ENCODE results near the gene C14orf132. TPM values are rescaled to one million over a fixed set of nuclear protein-coding genes. Genes with fewer than 3 reads are reported as not detected.

C14orf132 gene
- polyA plus RNA-seq, 1 donor (not counting 4 experiments of a cell fraction or from before 2014, with no cell fraction given) = 1.3 TPM

- H3K9me1 ChIP-seq (ENCODE audit: control insufficient read depth, extremely low read depth, insufficient read depth, low read length) = no peaks in the 10 kb centered on the region
- peak; percentile 64 for FAIRE-seq
- H3K9me3 ChIP-seq (ENCODE audit: control insufficient read depth, low read depth, low read length) = no peaks in the 10 kb centered on the region
- H3K4me3 ChIP-seq (ENCODE audit: control insufficient read depth in 2 of 3, extremely low read depth in 1 of 3, insufficient read depth in 2 of 3, low read depth in 1 of 3, low read length in 3 of 3) = no peak overlapping the region
- TF ChIP-seq EZH2 (IDR thresholded peaks at IDR 0.05; ENCODE audit: low read length) (no peak), CTCF (optimal IDR thresholded peaks at IDR 0.05 in 1 of 3, IDR thresholded peaks at IDR 0.05 in 1 of 3, conservative IDR thresholded peaks at IDR 0.05 in 1 of 3; ENCODE audit: extremely low read depth in 1 of 3, insufficient read depth in 2 of 3, low read length in 3 of 3) (no peak)
- peaks cover 10% of the 10 kb centered on the region for H3K4me1 ChIP-seq (ENCODE audit: control insufficient read depth, extremely low read depth, insufficient read depth, low read length)
- H3K79me2 ChIP-seq (ENCODE audit: control insufficient read depth, insufficient read depth, low read length) = no peaks in the 10 kb centered on the region
- H3K27me3 ChIP-seq (ENCODE audit: control insufficient read depth, extremely low read depth, insufficient read depth, low read length) = peaks cover 16% of the 10 kb centered on the region
- no peak overlapping the region for H3K27ac ChIP-seq (ENCODE audit: control insufficient read depth, insufficient read depth, low read length)
- no peak overlapping the region for H3K4me2 ChIP-seq (ENCODE audit: control insufficient read depth, extremely low read depth, insufficient read depth, low read depth, low read length)
- no peaks in the 10 kb centered on the region for H4K20me1 ChIP-seq (ENCODE audit: control insufficient read depth, extremely low read depth, insufficient read depth, low read length)
- no peaks in the 10 kb centered on the region for H3K36me3 ChIP-seq (ENCODE audit: control insufficient read depth in 2 of 2, extremely low read depth in 1 of 2, insufficient read depth in 2 of 2, low read length in 2 of 2)
- dilution Hi-C loops (cut with MboI; ENCODE audit: extremely low pct_ligation_motif_present, low sequenced_read_pairs) = no loop called here
- H3K9ac ChIP-seq (ENCODE audit: control insufficient read depth, extremely low read depth, insufficient read depth, low read length) = no peak overlapping the region
- no peak overlapping the region for H2AFZ ChIP-seq (ENCODE audit: control insufficient read depth, low read length)
- DNase-seq (ENCODE audit: low read depth, low spot score) = no peak
Measured at GRCh38 chr14:96086032-96086431, 46.9 kb downstream of the C14orf132 start.

- no peak overlapping the region for H3K4me2 ChIP-seq (ENCODE audit: control insufficient read depth, extremely low read depth, insufficient read depth, low read depth, low read length)
- H4K20me1 ChIP-seq (ENCODE audit: control insufficient read depth, extremely low read depth, insufficient read depth, low read length) = no peaks in the 10 kb centered on the region
- H3K27ac ChIP-seq (ENCODE audit: control insufficient read depth, insufficient read depth, low read length) = no peak overlapping the region
- TF ChIP-seq EZH2 (IDR thresholded peaks at IDR 0.05; ENCODE audit: low read length) (no peak), CTCF (optimal IDR thresholded peaks at IDR 0.05 in 1 of 3, IDR thresholded peaks at IDR 0.05 in 1 of 3, conservative IDR thresholded peaks at IDR 0.05 in 1 of 3; ENCODE audit: extremely low read depth in 1 of 3, insufficient read depth in 2 of 3, low read length in 3 of 3) (peak in 1 of 3 experiments; percentile 17)
- H3K27me3 ChIP-seq (ENCODE audit: control insufficient read depth, extremely low read depth, insufficient read depth, low read length) = peaks cover 20% of the 10 kb centered on the region
- H3K79me2 ChIP-seq (ENCODE audit: control insufficient read depth, insufficient read depth, low read length) = no peaks in the 10 kb centered on the region
- dilution Hi-C loops (cut with MboI; ENCODE audit: extremely low pct_ligation_motif_present, low sequenced_read_pairs) = no loop called here
- no peak overlapping the region for H3K9ac ChIP-seq (ENCODE audit: control insufficient read depth, extremely low read depth, insufficient read depth, low read length)
- no peak for FAIRE-seq
- no peaks in the 10 kb centered on the region for H3K9me3 ChIP-seq (ENCODE audit: control insufficient read depth, low read depth, low read length)
- no peak overlapping the region for H2AFZ ChIP-seq (ENCODE audit: control insufficient read depth, low read length)
- H3K4me3 ChIP-seq (ENCODE audit: control insufficient read depth in 2 of 3, extremely low read depth in 1 of 3, insufficient read depth in 2 of 3, low read depth in 1 of 3, low read length in 3 of 3) = no peak overlapping the region
- H3K4me1 ChIP-seq (ENCODE audit: control insufficient read depth, extremely low read depth, insufficient read depth, low read length) = peaks cover 10% of the 10 kb centered on the region
- H3K9me1 ChIP-seq (ENCODE audit: control insufficient read depth, extremely low read depth, insufficient read depth, low read length) = no peaks in the 10 kb centered on the region
- no peaks in the 10 kb centered on the region for H3K36me3 ChIP-seq (ENCODE audit: control insufficient read depth in 2 of 2, extremely low read depth in 1 of 2, insufficient read depth in 2 of 2, low read length in 2 of 2)
- no peak for DNase-seq (ENCODE audit: low read depth, low spot score)
Measured at GRCh38 chr14:96086574-96087077, 47.5 kb downstream of the C14orf132 start.

All from keratinocyte (primary cell).